GM12864 (cell line): ENCODE measurements around the gene NCKAP5.

Source experiments
- DNase-seq: peaks from one replicate; pipeline ENCODE4 v3.0.0-alpha.2; 2011; ENCODE audit warnings: low read depth
- H3K4me3 ChIP-seq: 2 replicates; pipeline ENCODE4 v1.5.1; 2011; ENCODE audit warnings: mild to moderate bottlenecking, low read depth, low read length, control low read depth
- CTCF ChIP-seq: IDR thresholded peaks from 2 replicates; pipeline ENCODE4 v1.5.1; 2011; ENCODE audit warnings: low read depth, mild to moderate bottlenecking, moderate library complexity, low read length, control low read depth, inconsistent platforms; ENCODE audit errors: missing control alignments

The NCKAP5 gene

GRCh38 chr2:133553251-133553650, 15.0 kb downstream of the NCKAP5 start:
- DNase-seq = no peak
- TF ChIP-seq CTCF = no peak
- H3K4me3 ChIP-seq = no peak overlapping the region

GRCh38 chr2:133552821-133553220, 15.4 kb downstream of the NCKAP5 start:
- H3K4me3 ChIP-seq = no peak overlapping the region
- no peak for DNase-seq
- TF ChIP-seq CTCF = no peak

GRCh38 chr2:133541797-133542196, 26.5 kb downstream of the NCKAP5 start:
- TF ChIP-seq CTCF = no peak
- DNase-seq = no peak
- H3K4me3 ChIP-seq = no peak overlapping the region

GRCh38 chr2:133541376-133541775, 26.9 kb downstream of the NCKAP5 start:
- TF ChIP-seq CTCF = no peak
- no peak overlapping the region for H3K4me3 ChIP-seq
- DNase-seq = no peak

- no peak overlapping the region for H3K4me3 ChIP-seq
- no peak for TF ChIP-seq CTCF
- DNase-seq = no peak
Observed at GRCh38 chr2:133532919-133533318, 35.3 kb downstream of the NCKAP5 start.

- no peak for DNase-seq
- no peak for TF ChIP-seq CTCF
- H3K4me3 ChIP-seq = no peak overlapping the region
Observed at GRCh38 chr2:133531382-133531781, 36.9 kb downstream of the NCKAP5 start.

GRCh38 chr2:133530645-133531044, 37.6 kb downstream of the NCKAP5 start:
- no peak overlapping the region for H3K4me3 ChIP-seq
- DNase-seq = no peak
- no peak for TF ChIP-seq CTCF
